HG03575 (cell line): Measurements from ENCODE around the gene WNT11.

Experiments used
- ATAC-seq: cut with Tn5 transposase; IDR thresholded peaks from one replicate; pipeline ENCODE4 v1.9.1; 2021; ENCODE audit not compliant: unreplicated experiment, insufficient number of reproducible peaks, low FRiP score; ENCODE audit errors: extremely low read depth

WNT11 gene

GRCh38 chr11:76225122-76225611 lies 18.9 kb upstream of the WNT11 start:
- ATAC-seq: no peak

- ATAC-seq: no peak
These were observed 18.3 kb upstream of the WNT11 start for GRCh38 chr11:76224461-76225121.

GRCh38 chr11:76221365-76221764 lies 15.1 kb upstream of the WNT11 start:
- no peak for ATAC-seq

GRCh38 chr11:76219243-76219642 lies 12.9 kb upstream of the WNT11 start:
- no peak for ATAC-seq

GRCh38 chr11:76218449-76219178 lies 12.3 kb upstream of the WNT11 start:
- no peak for ATAC-seq

GRCh38 chr11:76217653-76218160 lies 11.4 kb upstream of the WNT11 start:
- no peak for ATAC-seq

- no peak for ATAC-seq
These were observed 10.4 kb upstream of the WNT11 start for GRCh38 chr11:76216536-76217325.

- ATAC-seq: no peak
These were observed 9.6 kb upstream of the WNT11 start for GRCh38 chr11:76215941-76216340.

- ATAC-seq: no peak
These were observed 8.8 kb upstream of the WNT11 start for GRCh38 chr11:76214968-76215548.

- no peak for ATAC-seq
These were observed 7.9 kb upstream of the WNT11 start for GRCh38 chr11:76214186-76214585.

- ATAC-seq: no peak
These were observed 6.1 kb upstream of the WNT11 start for GRCh38 chr11:76212086-76213035.

GRCh38 chr11:76210931-76211851 lies 4.9 kb upstream of the WNT11 start:
- no peak for ATAC-seq

- no peak for ATAC-seq
These were observed 4.0 kb upstream of the WNT11 start for GRCh38 chr11:76209973-76210930.

- no peak for ATAC-seq
These were observed 3.2 kb upstream of the WNT11 start for GRCh38 chr11:76209375-76209972.

- no peak for ATAC-seq
These were observed 2.4 kb upstream of the WNT11 start for GRCh38 chr11:76208438-76209374.
